ENCODE results near the gene HDAC10.

HDAC10 gene

DNA sequence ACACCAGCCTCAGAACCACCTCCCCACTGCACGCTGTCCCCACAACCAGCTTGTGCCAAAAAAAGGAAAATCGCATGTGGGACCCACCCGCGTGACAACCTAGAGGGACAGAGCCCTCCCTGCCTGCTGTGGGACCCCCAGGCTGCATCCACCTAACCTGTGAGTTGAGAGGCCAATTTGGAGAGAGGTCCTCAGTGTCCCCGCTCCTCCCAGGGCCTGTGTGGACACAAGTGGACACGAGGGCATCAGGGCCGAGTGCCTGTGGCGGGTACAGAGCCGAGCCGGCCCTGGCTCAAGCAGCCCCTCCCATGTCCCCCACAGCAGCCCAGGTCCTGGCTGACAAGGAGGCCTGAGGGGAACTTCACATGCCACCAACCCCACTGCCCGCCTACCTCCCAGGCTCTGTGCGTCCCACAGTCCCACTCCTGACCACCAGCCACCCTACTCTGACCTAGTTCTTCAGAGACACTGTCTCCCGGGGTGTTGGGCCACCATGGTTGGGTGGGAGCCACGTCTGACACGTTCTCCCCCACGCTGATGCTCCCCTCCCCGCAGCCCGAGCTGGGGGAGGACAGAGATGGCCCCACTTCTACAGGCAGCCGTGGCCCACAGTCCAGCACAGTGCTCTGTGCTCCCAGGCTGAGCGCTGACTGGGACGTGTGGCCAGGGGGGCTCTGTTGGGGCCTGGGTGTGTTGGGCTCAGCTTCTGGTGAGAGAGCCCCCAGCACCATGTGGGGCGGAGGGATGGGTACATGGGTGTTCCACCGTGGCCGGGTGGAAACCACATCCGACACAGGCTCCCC is 31.1 kb downstream of the HDAC10 start:
- DNase-seq (ENCODE audit: insufficient read length, low spot score) (no peak), FAIRE-seq (no peak)

DNA sequence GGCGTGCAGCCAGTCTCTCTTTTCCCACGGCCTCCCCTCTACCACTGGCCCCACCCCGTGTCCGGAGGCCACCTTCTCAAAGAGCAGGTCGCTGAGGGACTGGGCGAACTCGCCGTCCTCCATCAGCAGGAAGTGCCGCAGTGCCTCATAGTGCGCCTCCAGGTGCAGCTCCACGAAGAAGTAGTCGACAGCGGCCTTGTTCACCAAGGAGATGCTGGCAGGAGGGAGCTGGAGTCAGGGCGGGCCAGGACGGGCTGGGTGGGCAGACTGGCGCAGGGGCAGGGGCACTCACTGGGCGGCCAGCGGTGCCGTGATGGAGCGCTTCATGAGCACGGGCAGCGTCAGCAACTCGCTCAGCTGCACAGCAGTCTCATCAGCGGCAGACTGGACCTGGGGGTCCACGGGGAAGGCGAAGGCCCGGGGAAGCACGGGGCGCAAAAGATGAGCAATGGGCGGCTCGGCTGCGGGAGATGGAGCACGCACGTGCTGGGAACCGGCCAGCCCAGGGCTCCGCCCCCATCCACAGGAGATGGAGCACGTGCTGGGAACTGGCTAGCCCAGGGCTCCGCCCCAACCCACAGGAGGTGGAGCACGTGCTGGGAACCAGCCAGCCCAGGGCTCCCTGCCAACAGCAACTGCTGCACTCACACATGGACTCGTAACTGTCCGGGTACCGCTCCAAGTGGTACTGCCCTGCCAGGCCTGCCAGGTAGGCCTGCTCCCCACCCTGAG is 31.9 kb downstream of the HDAC10 start:
- DNase-seq (ENCODE audit: insufficient read length, low spot score): no peak
- FAIRE-seq: no peak

DNA sequence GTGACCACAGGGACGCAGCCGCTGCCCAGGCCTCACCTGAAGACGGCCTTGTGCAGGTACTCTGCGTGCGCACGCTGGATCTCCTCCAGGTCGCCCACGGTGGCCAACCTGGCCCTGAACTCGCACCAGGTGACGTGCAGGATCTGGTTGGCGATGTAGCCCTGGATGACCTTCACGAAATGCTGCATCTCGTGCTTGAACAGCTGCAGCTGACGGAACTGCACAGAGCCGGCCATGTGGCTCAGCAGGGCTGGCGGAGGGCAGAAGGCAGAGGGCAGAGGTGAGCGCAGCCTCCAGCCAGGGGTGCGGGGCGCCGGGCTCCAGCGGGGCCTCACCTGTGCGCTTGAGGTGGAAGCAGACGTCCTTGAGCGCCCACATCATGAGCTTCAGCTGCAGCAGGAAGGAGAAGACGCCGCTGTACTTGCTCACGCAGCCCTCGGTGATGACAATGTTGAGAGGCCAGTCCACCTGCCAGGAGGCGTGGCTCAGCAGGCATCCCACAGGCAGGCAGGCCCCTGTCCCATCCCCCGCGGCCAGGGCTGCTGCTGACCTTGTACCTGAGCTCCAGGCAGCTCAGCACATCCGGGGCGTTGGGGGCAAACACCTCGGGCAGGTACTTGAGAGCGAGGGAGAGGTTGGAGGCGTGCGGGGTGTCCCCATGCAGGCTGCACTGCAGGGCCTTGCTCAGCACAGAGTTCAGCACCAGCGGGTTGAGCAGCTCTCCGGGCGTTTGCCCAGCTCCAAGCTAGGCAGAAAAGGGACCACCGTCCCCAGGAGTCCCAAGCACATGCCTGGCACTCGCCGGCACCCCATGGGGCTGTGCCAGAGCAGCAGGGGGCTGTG is 32.7 kb downstream of the HDAC10 start:
- no peak for DNase-seq (ENCODE audit: insufficient read length, low spot score)
- FAIRE-seq: no peak

DNA sequence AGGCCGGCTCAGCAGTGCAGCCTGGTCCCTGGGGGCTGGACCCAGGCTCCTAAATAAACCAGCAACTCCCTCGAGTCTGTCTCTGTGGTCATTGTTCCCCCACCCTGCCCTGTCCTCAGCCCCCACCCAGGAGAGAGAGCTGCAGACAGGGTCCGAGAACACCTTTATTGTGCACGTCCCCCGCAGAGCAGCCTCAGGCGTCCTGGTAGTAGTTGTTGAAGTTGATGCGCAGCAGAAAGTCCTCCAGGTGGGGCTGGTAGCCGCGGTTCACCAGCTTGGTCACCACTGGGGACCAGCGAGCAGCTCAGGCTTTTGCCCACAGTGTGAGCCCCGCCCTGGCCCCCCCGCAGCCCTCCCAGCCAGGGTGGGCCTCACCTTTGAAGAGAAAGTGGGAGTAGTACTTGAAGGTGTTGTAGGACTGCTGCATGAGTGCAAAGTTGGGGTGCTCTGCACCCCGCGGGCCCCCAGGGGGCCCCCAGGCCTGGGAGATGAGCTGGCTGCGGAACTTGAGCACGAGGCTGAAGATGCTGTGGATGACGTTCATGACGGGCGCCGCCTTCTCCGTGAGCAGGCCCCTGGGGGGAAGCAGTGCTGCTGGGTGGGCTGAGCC is 33.4 kb downstream of the HDAC10 start:
- DNase-seq (ENCODE audit: insufficient read length, low spot score): no peak
- no peak for FAIRE-seq

DNA sequence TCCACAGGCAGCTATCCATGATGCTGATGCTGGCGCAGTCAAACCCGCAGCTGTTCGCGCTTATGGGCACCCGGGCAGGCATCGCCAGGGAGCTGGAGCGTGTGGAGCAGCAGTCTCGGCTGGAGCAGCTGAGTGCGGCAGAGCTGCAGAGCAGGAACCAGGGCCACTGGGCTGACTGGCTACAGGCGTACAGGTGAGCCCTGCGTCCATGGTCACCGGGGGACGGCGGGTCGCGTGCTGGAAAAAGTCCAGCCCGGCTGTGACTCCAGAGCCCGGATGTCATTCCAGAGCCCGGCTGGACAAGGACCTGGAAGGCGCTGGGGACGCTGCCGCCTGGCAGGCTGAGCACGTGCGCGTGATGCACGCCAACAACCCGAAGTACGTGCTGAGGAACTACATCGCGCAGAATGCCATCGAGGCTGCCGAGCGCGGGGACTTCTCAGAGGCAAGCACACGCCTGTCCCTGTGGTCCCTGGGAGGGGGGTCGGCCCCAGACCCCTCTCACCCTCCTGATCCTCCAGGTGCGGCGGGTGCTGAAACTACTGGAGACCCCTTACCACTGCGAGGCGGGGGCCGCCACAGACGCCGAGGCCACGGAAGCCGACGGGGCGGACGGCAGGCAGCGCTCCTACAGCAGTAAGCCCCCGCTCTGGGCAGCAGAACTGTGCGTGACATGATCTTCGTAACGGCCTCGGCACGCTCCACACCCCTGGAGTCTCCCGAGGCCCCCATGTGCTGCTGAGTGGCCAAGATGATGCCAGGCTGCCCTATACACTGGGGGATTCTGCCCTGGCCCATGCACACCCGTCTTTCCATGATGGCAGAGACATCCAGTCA is 34.2 kb downstream of the HDAC10 start:
- DNase-seq (ENCODE audit: insufficient read length, low spot score) (no peak), FAIRE-seq (no peak)

DNA sequence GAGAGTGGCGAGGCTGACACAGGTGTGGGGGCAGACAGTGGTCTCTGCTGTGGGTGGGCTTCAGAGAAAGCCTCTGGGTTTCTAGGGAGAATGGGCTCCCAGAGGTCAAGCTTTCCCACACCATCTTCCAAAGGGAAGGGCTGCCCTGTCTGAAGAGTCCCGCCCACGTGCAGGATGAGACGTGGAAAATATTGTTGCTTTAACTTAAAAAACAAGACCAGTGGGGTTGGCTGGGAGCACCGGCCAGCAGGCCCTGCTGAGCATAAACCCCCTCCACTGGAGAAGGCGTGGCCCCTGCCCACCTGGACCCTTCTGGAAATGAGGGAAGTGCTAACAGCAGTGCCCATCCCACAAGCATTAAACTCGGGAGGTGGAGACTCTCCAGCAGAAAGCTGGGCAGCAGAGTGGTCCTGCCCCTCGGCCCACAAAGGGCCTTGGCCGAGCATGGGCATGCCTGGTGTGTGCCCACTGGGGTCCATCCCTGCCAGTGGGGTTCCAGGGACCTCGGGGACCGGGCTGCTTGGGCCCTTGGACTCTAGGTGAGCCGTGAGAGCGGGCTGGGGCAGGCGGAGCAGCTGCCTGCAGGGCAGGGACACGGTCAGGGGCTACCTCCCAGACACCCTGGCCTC is 34.9 kb downstream of the HDAC10 start:
- no peak for FAIRE-seq

DNA sequence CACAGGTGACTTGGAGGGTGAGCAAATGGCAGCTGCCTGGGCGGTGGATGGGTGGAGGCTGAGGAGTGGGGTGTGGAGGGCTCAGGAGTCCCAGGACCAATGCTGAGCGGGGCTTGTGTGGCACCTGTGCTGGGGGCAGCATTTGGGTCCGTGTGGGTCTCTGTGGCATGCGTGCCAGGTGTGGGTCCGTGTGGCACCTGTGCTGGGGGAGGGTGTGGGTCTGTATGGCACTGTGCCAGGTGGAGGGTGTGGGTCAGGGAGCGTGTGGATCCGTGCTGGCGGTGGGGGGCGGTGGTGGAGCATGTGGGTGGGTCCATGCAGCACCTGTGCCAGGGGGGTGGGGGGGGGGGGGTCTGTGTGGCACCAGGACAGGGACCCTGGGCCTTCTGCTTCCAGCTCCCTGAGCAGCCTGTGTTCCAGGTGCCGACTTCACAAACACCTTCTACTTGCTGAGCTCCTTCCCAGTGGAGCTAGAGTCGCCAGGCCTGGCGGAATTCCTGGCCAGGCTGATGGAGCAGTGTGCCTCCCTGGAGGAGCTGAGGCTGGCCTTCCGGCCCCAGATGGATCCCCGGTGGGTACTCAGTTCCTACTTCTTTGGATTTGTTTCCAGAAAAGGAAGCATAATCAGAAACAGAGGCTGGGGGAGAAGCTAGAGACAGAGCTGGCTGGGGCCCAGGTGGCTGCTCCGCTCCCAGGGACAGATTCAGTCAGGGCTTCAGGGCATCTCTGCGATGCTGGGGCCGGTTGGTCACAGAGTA is 35.6 kb downstream of the HDAC10 start:
- DNase-seq (ENCODE audit: insufficient read length, low spot score) (no peak), FAIRE-seq (no peak)

More for the DNA sequence above, 34.9 kb downstream of the HDAC10 start:
- no peak for DNase-seq (ENCODE audit: insufficient read length, low spot score)

DNA sequence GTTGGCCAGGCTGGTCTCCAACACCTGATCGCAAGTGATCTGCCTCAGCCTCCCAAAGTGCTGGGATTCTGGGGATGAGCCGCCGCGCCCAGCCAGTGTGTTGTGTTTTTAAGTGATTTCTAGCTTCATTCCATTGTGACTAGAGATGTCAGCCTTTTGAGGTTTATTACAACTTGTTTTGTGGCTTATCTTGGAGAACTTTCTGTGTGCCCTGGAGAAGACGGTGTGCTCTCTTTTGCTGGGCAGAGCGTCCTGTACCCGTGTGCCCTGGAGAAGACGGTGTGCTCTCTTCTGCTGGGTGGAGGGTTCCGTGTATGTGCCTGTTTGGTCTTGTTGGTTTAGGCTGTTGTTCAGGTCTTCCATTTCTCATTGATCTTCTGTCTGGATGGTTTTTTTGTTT is 37.8 kb downstream of the HDAC10 start:
- no peak for DNase-seq (ENCODE audit: insufficient read length, low spot score)

DNA sequence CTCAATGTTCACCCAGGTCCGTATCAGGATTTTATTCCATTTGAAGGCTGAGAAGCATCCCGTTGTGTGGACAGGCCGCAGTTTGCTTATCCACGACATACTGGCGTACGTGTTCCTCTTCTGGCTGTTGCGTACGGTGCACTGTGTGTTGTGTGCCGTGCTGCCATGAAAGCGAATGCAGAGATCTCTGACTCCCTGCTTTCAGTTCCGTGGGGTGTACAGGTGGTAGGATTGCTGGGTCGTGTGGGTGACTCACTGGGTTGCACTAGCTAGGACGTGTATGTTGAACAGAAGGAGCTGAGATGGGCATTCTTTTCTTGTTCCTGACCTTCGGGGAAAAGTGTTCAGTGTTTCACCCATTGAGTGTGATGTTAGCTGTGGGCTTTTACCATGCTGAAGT is 39.9 kb downstream of the HDAC10 start:
- DNase-seq (ENCODE audit: insufficient read length, low spot score): no peak
- FAIRE-seq: no peak

More for the DNA sequence above, 37.8 kb downstream of the HDAC10 start:
- no peak for FAIRE-seq

DNA sequence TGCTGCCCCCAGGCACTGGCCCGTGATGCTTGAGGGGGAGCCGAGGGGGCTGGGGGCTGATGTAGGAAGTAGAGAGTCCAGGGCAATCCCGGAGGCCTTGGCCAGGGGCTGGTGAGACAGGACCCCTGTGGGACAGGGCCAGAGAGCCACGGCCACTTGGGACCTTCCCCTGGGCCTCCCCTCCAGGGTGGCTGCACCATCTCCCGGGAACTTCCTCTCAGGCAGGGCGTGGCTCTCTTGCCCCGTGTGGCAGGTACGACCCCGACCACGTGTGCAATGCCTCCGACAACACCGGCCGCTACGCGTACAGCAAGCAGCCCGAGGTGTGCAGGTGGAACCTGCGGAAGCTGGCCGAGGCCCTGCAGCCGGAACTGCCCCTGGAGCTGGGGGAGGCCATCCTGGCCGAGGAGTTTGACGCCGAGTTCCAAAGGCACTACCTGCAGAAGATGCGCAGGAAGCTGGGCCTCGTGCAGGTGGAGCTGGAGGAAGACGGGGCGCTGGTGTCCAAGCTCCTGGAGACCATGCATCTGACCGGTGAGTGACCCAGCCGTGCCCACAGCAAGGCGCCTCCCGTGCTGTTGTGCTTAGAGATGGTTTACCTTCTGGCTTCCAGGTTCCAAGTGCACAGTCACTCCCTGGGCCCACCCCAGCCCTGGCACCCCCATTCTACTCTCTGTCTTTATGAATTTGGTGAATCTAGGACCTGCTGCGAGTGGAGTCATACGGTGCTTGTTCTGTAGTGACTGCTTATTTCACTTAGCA is 40.5 kb downstream of the HDAC10 start:
- no peak for FAIRE-seq
- no peak for DNase-seq (ENCODE audit: insufficient read length, low spot score)

DNA sequence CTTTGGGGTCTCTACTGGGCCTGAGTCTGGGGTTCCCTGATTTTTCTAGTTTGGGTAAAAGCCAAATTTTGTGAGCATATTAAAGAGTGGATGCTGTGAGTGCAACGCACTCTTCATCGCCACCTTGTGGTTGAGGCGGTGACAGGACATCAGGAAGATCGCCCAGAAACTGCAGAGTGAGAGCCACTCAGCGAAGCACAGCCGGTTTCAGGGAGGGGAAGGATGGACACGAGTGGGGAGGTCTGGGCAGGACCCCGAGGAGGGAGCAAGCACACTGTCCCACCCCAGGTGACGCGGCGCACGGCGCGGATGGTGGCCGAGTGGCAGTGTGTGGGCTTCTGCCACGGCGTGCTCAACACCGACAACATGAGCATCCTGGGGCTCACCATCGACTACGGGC is 41.2 kb downstream of the HDAC10 start:
- peak; percentile 53 for DNase-seq (ENCODE audit: insufficient read length, low spot score)
- peak; percentile 80 for FAIRE-seq

DNA sequence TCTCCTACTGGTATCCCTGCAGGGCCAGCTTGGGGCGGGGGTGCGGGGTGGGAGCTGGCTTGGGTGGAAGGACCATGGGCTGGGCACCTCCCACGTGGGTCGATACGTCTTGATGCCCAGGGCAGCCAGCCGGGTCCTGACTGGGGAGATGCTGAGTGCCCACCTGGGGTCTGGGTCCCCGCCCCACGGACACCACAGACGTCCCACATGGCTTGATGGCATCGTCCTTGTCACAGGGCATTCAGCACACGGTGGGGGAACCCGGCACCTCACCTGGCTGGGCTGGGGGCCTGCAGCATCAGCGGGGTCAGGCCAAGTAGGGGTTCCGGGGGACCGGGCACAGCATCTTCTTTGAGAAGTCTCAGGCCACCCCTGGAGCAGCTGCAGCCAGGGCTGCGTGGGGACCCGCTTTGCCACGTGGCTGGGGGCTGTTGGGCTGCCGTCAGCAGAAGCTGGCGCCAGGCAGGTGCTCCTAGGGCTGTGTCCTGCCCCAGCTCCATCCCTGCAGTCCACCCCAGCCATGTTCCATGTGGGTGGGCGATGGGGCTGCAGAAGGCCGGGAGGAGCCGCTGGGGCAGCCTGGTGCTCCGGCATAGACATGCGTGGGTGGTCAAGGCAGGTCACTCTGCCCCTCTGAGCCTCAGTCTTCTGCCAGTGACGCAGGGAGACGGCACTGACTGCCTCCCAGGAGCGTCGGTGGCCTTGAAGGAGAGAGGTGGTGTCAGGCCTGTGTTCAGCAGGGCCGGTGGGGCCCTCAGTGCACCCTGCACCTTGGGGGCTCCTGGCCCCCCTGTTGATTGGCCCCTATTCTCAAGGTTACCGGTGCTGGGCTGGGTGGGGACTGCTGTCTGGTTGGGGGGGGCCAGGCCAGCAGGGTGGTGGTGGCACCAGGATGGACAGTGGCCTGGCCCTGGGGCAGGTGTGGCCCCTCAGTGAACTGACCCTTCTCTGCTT is 41.8 kb downstream of the HDAC10 start:
- FAIRE-seq: no peak

DNA sequence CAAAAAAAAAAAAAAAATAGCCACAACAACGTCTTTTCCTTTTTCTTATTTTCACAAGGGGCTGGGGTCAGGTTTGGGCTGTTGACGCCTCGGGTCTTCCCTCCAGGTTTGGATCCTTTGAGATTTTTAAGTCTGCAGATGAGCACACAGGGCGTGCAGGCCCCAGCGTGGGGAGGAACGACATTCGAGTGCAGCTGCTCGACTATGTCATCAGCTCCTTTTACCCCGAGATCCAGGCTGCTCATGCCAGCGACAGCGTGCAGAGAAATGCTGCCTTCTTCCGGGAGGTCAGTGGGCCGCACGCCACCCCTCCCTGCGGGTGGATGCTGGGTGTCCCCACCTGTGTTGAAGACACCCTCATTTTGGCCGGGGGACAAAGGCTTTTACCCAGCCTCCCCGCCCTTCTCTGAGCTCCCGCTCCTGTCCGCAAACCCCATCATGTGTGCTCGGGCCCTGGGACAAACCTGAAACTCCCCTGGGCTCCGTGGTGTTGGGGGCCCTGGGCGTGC is 42.6 kb downstream of the HDAC10 start:
- FAIRE-seq (no peak), DNase-seq (ENCODE audit: insufficient read length, low spot score) (no peak)

More for the DNA sequence above, 41.8 kb downstream of the HDAC10 start:
- DNase-seq (ENCODE audit: insufficient read length, low spot score): no peak

DNA sequence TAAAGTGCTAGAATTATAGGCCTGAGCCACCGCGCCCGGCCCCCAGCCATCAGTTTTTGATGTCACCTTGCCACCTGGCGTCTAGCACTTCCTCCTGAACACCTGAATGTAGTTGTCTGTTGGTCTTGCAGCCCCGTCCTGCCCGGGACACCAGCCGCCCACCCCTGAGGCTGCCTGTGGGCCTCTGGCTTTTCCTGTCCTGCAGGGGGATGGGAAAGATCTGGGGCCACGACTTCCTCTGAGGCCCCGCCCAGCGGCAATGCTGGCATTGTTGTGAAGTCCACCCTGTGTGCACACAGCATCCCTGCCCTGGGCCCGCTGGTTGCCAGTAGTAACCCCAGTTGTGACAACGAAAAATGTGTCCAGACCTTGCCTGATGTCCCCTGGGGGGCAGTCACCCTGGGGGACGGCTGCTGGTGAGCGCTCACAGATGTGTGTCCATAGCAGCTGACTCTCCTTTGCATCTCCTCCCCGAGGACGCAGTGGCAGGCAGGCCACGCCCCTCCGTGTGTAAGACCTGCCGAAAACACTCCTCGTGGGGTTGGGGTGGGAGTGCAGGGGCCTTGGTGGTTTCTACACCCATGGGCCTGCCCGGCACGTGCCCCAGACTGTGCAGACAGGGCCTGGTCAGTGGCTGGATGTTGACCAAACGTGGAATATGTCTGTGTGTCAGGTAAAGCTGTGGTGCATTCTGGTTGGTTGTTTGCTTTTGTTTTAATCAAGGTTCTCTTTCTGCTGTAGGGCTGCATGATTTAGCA is 43.5 kb downstream of the HDAC10 start:
- no peak for DNase-seq (ENCODE audit: insufficient read length, low spot score)
- no peak for FAIRE-seq

DNA sequence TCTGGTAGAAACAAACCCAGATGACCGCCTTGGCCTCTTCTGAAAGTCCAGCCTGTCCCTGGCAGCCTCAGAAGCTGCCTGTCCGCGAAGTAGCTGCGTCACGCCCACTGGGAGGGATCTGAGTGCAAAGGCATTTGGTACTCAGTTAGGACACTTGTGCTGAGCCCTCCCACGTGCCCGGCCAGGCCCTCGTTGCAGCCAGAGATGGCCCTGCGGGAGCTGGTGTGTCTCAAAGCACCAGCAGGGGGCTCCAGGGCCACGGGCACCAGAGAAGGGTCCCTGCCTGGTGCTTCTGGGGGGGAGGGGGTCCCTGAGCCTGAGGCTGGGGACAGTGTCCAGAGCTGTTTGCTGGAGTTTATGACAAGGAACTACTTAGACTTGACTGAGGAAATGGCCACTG is 44.5 kb downstream of the HDAC10 start:
- FAIRE-seq: no peak
- no peak for DNase-seq (ENCODE audit: insufficient read length, low spot score)

All from HTR-8/SVneo (cell line).